GM19372 (cell line): Measurements from ENCODE around the gene SPATA6L.
A peak's percentile ranks its signal among the peaks of the same experiment; 100 is the strongest.

ENCODE experiments used
- ATAC-seq: cut with Tn5 transposase; IDR thresholded peaks from one replicate; pipeline ENCODE4 v1.9.1; 2021; ENCODE audit warnings: mild to moderate bottlenecking, low read depth, moderate library complexity; ENCODE audit not compliant: unreplicated experiment

SPATA6L gene

DNA sequence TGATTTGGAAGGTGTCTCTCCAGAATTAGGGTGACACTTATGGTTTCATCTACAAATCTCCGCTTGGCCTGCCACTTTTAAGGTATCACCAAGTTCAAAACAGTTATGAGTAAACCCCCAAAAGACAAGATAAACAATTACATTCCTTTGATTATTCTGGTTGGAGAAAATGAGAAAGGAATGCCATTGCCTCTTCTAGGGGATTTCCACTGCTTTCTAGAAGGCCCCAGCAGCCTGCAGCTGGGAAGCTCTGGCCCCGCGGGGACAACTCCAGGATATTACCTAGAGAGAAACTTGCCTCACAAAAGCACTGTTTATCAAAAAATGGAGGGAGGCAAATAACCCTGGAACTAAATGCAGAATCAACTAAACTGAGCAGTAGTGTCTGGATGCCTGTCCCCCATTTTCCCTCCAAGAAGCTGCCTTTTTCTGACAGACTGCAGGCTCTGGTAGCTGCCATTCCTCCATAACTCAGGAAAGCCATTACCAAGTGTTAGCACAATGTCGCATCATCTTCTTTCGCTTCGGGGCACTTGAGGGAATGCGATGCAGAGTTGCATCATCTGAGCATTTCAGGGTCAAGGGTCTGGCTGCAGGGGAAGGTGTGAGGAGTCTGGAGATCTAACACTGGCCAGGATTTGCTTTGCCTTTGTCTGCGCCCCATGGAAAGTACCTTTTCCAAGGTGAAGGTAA lies 75.7 kb downstream of the SPATA6L start:
- no peak for ATAC-seq

DNA sequence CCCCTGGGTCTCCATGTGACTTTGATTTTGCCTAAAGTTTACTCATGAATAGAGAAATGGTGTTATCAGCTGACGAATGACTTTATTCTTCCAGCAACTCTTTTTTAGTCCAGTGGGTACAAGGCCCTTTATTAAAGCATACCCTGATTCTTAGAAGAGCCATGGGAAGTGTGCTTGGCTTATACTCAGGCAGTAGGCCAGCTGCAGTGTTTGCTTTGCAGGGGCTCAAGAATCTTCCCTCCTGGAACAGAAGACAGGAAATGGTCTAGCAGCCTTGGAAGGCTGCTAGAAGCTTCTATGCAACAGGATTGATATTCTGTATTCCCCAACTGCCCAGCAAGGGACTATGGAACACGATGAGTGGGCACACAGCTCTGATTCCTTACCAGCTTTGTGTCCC lies 77.6 kb downstream of the SPATA6L start:
- no peak for ATAC-seq

DNA sequence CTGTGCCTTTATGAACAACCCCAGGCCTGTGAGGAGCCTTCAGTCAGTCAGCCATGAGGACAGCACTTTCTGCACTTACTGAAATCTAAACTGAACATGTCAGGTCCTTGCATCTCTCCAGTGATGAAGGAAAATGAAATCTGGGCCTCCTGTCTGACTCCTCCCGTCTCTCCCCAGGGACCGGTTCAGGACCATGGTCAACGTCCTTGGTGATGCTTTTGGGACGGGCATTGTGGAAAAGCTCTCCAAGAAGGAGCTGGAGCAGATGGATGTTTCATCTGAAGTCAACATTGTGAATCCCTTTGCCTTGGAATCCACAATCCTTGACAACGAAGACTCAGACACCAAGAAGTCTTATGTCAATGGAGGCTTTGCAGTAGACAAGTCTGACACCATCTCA lies 81.1 kb downstream of the SPATA6L start:
- no peak for ATAC-seq

DNA sequence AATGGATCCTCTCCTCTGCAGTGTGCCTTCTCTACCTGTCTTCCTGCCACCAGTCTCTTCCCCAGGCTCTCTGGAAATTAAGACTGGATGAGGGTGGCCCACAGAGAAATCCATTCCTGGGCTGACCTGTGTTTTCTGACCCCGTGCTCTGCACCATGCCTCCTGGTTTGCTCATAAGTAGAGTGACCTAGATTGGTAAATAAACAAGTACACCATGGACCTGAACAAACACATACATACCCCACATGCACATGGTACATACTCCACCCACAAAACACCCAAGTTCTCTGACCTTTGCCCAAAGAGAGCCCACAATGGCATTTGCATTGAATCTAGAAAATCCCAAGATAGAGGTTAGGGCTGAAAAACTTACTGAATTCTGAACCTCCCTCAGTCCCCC lies 81.6 kb downstream of the SPATA6L start:
- no peak for ATAC-seq

DNA sequence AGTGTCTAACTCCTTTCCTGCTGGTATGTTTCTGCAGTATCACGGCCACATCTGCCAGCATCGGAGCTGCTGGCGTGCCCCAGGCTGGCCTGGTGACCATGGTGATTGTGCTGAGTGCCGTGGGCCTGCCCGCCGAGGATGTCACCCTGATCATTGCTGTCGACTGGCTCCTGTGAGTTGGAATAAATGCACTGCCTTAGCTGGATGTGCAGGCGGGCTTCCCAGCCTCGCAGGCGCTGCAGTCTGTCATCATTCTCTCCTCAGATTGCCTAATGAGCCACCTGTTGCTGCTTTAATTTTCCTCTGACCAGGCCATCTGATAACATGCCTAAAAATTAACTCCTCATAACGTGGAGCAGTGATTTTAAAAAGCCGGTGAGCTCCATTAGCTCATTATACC lies 83.3 kb downstream of the SPATA6L start:
- ATAC-seq, result no peak

DNA sequence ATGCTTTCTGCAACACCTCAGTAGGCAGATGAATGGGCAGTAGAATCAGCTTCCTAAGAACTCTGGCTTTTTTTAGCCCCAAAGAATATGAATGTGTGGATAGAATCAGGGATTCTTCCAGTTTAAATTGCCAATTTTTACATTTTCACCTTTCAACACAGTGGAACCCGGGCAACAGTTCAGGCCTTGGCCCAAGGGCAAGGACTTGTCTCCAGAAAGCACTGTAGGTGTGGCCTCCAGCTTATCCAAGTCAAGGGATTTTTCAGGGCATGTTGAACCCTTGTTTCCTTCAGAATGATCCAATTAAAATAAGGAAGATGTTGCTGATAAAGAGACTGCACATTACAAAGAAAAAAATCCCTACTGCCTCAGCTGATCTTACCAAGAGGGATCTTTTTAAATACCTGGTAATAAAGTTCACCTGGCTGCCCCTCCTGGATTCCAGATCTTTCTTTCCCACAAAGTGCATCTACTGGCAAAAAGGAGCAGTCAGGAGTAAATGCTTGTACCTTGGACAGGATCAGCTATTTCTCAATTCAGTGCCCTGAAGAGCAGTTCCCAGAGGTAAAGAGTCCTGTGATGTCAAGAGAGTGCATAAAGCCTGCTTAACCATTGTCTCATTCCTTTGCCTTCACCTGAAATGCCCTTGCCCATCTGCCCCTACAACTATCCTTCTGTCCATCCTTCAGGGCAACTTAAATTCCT lies 84.3 kb downstream of the SPATA6L start:
- no peak for ATAC-seq

DNA sequence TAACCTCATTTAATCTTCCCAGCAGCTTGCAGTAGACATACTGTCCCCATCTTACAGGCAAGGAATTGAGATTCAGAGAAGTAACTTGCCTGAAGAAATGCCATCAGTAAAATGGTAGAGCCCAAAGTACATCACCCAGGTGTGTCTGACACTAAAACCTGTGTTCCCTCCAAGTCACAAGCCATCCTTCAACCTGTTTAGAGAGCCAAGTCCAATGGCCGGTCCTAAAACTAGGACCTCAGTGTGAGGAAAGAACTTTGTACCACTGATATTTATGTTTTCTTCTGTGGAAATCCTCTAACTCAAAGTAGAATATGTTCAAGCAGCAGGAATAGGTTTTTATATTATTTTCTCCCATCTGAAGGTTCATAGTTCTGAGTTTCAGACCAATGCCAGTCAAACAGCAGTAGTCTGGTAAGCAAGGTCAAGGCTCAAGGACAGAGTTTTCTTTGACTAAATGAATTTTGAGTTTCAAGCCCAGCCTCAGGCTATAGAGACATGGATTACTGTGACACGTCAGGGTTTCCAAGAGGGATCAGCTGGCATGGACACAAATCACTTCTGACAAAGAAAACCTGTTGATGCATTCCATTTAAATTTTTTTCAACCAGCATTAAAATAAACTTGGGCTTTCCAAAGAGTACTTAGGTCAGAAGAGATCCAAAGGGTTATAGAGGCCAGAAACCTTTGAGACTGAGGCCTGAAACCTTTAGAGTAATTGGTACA lies 85.1 kb downstream of the SPATA6L start:
- ATAC-seq, result no peak

DNA sequence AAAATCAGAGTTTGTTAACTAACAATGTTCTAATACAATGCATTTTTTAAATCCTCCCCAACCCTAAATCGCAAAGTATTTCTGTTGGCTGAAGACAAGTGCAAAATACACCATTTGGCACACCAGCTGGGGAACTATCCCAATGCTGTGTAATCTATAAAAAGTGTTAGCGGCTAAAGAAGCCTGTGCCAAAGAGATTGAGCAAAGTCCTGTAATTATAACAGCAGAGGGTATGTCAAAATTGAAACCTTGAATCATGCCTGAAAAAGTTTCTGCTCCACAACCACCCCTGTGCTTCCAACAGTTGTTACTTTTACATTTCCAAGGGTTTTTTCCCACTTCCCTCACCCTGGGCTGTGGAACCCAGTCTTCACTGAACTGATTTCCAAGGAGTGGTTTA lies 87.3 kb downstream of the SPATA6L start:
- ATAC-seq, result no peak

DNA sequence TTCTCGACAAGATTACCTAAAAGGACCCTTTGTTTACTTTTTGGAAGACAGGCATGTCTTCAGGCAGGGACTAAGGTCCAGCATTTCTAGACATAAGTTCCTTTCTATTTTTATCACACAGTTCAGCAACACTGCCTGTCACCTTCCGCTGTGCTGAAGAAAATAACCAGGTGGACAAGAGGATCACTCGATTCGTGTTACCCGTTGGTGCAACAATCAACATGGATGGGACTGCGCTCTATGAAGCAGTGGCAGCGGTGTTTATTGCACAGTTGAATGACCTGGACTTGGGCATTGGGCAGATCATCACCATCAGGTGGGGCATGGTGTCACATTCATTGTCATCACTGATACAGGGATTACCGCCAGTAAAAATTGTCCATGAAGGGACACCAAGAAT lies 89.8 kb downstream of the SPATA6L start:
- no peak for ATAC-seq

DNA sequence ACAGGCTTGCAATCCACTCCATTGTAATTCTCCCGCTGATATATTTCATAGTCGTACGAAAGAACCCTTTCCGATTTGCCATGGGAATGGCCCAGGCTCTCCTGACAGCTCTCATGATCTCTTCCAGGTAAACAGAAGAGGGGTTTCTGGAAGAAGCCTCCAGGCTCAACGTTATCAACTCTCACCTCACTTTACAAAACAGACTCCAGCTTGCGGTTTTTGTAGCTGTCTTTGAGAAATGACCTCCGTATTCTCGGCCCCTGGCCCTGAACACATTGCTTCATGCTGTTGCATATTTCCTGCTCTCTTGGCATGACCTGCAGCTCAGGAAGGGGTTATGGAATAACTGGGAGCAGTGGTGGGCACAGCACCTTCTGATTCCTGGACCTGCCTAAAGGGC lies 90.3 kb downstream of the SPATA6L start:
- no peak for ATAC-seq

DNA sequence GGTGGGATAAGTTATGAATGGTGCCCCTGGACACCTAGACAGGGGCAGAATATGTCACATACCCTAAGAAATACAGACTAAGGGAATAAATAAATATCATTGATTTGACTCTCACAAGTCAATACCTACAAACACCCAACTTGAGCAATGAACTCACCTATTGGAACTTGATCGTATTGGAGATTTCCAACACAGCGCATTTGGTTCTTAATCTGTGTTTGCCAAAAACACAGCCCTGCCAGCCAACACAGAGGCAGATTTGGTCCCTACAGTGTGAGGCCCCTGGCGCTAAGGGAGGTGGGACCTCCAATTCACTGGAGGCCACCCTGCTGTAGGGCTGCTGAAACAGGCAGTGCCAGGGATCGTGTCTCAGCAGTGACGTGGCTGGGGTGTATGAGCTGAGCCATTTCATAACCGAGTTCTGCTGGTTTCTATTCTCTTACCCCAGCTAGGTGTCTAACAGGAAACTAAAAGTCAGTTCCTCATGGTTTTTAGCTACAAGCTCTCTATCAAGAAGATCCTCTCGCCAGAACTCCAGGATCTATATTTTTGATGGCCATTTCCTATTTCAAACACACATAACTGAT lies 91.5 kb downstream of the SPATA6L start:
- no peak for ATAC-seq

DNA sequence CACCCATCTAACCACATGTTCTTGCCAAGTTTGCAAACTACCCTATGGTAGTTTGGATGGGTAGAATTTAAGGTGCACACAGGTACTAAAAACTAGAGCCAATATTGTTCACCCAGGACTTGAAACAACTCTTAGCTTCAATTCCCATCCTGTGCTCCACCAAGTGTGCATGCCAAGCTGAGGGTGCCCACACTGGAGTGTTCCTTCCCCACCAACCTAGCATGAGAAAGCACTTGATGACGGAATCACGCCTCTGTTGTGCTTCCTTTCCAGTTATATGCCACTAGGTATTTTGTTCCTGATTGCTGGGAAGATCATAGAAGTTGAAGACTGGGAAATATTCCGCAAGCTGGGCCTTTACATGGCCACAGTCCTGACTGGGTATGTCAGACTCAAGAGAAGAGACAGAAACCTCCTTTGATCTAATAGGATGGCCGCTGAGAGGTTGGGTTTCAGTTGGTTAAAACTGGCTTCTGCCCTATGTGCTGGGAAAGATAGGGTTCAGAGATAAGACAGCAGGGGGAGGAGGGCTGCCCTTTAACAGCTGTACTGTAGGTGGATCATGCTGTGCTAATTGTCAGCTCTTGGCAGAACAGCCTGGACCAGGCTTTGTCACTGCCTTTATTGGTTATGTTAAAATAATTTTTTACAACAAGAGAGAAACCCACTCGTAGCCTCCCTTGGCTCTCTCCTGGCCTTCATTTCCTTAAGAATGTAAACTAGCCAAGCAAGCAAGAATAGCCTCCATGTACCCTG lies 92.5 kb downstream of the SPATA6L start:
- ATAC-seq, result no peak

DNA sequence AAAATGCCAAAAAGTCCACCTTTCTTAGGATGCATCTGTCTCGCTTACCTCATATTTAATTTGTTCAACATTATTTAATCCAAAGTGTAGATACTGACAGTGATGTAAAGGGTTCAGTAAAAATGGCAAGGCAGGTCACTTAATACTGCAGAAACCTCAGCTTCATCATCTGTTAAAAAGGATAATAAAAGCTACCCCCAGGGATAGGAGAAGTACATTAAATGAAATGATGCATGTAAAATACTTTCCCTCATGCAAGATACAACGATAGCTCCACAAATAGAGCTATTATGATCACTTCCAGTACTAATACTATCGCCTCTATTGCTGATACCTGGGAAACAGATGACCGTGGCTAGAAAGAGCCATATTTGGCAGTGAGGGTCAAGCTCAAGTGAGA lies 93.1 kb downstream of the SPATA6L start:
- ATAC-seq, result no peak

DNA sequence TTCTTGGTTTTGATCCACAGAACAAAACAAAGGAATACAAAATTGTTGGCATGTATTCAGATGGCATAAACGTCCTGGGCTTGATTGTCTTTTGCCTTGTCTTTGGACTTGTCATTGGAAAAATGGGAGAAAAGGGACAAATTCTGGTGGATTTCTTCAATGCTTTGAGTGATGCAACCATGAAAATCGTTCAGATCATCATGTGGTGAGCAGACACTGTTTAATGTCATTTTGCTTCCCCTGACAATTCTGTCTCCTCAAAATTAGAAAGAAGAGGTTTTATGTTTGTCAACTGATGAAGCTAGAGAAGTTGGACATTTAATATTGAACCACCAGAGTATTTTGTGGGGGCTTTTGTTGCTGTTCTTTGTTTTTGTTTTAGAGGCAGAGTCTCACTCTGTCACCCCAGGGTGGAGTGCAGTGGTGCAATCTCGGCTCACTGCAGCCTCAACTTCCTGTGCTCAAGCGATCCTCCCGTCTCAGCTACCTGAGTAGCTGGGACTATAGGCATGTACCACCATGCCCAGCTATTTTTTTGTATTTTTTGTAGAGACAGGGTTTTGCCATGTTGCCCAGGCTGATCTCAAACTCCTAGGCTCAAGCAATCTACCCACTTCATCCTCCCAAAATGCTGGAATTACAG lies 94.0 kb downstream of the SPATA6L start:
- no peak for ATAC-seq

DNA sequence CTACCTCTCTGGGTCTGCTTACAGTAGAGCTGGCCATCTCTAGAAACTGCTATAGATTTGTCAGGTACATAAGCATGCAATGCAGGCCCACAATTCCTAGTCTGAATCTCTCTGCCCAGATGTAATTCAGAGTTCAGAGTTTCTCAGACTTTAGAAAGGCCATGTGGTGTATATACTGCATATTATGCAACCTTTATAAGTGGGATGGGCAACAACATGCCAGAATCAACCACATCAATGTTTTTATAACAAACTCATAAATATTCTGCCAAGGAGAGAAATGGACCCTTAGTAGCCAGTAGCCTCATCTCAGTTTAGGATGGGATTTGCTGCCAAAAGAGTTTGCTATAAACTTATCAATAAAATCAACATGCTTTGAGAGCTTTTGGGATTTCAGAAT lies 97.2 kb downstream of the SPATA6L start:
- ATAC-seq, result no peak

DNA sequence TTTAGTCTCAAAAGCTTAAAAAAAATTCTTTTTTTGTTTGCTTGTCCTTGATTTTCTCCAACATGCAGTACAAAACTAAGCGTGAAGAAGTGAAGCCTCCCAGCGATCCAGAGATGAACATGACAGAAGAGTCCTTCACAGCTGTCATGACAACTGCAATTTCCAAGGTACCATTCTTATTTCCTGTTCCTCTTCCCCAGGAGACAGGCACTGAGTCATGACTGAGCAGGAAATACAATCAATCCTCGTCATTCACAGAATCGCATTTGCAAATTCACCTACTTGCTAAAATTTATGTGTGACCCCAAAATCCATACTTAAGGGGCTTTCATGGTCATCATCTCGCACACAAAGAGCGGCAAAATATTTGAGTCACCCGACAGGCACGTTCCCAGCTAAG lies 98.7 kb downstream of the SPATA6L start:
- no peak for ATAC-seq

DNA sequence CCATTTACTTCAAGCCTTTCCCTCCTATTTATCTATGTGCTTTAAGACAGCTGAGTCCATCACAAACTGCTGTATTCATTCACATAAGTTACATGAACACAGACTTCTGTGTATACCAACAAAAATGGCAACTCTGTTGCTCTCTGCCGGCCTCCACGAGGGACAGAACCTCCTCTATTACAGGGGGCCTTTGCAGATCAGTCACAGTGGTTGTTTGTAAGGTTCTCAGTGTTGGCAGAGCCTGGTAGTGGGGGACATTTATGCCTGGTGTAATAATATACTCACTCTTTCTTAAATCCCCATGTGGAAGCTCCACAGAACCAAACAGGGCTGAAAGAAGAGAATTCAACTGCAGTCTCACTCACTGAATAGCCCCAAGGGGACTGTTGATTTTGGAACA lies 99.5 kb downstream of the SPATA6L start:
- no peak for ATAC-seq

DNA sequence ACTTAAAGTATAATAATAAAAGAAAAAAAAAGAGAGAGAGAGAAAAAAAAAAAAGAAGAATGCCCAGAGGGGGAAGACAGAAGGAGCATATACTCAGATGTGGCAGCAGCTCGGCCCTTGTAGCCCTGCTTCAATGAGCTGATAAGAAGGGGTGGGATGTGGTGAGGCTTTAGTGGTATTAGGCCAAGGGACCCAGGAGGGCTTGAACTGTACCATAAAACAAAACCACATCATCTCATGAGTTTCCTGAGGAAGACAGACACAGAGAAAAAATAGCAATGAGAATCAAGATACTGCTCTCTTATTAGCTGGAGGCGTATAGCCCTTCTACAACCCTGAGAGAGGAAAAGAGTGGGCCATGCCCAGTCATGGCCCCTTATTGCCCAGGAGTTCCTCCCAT lies 103.2 kb downstream of the SPATA6L start:
- ATAC-seq, result no peak

DNA sequence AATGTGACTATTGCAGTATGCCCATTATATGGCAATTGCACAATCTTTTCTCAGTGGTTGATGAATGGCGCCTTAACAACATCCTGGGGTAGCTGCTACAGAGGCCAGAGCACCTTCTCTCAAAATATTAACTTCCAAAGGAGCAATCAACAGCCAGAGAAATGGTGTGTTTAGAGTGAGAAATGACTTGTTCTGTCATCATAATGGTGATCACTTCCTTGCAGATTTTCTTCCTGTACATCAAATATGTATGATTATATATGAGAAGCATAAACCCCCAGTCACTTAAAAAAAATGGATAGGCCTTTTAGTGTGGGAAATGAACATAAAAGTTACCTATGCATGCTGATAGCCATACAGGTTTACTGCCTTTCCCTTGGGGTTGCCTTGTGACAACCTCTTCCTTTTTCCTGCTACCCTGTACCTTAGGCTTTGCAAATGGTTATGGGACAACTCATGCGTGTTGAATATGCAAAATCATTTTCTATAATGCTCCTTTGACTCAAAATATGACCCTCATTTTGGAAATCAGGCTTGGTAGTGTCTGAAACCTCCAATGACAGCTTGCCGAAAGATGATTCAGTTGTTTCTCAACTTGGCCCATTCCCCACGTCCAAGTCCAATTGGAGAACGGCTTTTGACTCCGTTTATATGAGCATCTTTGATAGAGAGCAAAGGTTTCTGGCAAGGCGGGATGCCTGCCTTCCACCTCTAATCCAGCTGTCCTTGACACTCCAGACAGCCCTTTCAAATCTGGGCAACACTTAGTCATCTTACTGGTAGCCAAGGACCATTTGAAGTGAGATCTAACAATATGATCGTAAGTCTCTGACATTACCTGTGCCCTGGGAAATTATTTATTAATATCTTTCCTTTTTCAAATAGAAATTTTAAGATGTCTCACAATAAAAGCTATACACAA lies 106.8 kb downstream of the SPATA6L start:
- ATAC-seq, result peak; percentile 85
